PC-3 (cell line): ENCODE measurements around the gene PHF21B. TPM values are rescaled to one million over a fixed set of nuclear protein-coding genes. Genes with fewer than 3 reads are reported as not detected.

Source experiments
- ATAC-seq: fragments of 200-7000 bp; cut with Tn5 transposase; 2 replicates; pipeline ENCODE4 v1.9.1; 2020; ENCODE audit warnings: mild to moderate bottlenecking, moderate library complexity
- BruUV-seq: library from RNA; stranded (reverse); fragments of 400-500 nt; replicated peaks from 2 replicates; lab custom pipeline; 2021; lab: Mats Ljungman, UMichigan
- CTCF ChIA-PET: fragments of 300-600 bp; sonication (Branson Sonifier 250); formaldehyde crosslinking; loops from one replicate; lab custom pipeline; 2022; ENCODE audit warnings: antibody characterized with exemption; lab: Charles Lee
- POLR2A ChIA-PET: fragments of 300-600 bp; sonication (Branson Sonifier 250); formaldehyde crosslinking; loops from one replicate; lab custom pipeline; 2022; ENCODE audit warnings: antibody characterized with exemption; ENCODE audit not compliant: unreplicated experiment; lab: Charles Lee
- DNase-seq: peaks from one replicate; pipeline ENCODE4 v3.0.0-alpha.2; 2015
- H2AFZ ChIP-seq: fragments of 300-600 bp; sonication (generic); 2 replicates; pipeline ENCODE4 v1.6.0; 2016; ENCODE audit warnings: antibody characterized with exemption, low read length
- H3F3A ChIP-seq: fragments of 300-600 bp; sonication (generic); one replicate; pipeline ENCODE4 v1.6.0; 2017; ENCODE audit warnings: antibody characterized with exemption, low read length, control low read depth, mild to moderate bottlenecking; ENCODE audit not compliant: unreplicated experiment
- H3K27ac ChIP-seq: fragments of 300-600 bp; sonication (generic); 2 replicates; pipeline ENCODE4 v1.5.1; 2016; ENCODE audit warnings: mild to moderate bottlenecking, low read length
- H3K27me3 ChIP-seq: fragments of 300-600 bp; sonication (generic); 2 replicates; pipeline ENCODE4 v1.6.1; 2016; ENCODE audit warnings: low read length, mixed read lengths
- H3K36me3 ChIP-seq: fragments of 300-600 bp; sonication (generic); 2 replicates; pipeline ENCODE4 v1.6.1; 2016; ENCODE audit warnings: low read depth, mixed run types, low read length, mixed read lengths
- H3K4me1 ChIP-seq: fragments of 300-600 bp; sonication (generic); 2 replicates; pipeline ENCODE4 v1.5.1; 2016; ENCODE audit warnings: low read length; ENCODE audit not compliant: insufficient read depth
- H3K4me2 ChIP-seq: fragments of 300-600 bp; sonication (generic); 2 replicates; pipeline ENCODE4 v1.6.0; 2016; ENCODE audit warnings: low read length
- H3K4me3 ChIP-seq: fragments of 300-600 bp; sonication (generic); 2 replicates; pipeline ENCODE4 v1.5.1; 2016; ENCODE audit warnings: mild to moderate bottlenecking, low read length, mixed read lengths
- H3K79me2 ChIP-seq: fragments of 300-600 bp; sonication (generic); 2 replicates; pipeline ENCODE4 v1.6.1; 2017; ENCODE audit warnings: low read length, mixed read lengths
- H3K9ac ChIP-seq: fragments of 300-600 bp; sonication (generic); 2 replicates; pipeline ENCODE4 v1.6.0; 2016; ENCODE audit warnings: mild to moderate bottlenecking, low read length
- H3K9me2 ChIP-seq: fragments of 300-600 bp; sonication (generic); replicated peaks from 2 replicates; pipeline ENCODE4 v1.6.1; 2016; ENCODE audit warnings: mixed run types, low read length, mixed read lengths
- H3K9me3 ChIP-seq: fragments of 300-600 bp; sonication (generic); 2 replicates; pipeline ENCODE4 v1.6.1; 2016; ENCODE audit warnings: low read length, mixed read lengths
- H4K20me1 ChIP-seq: fragments of 300-600 bp; sonication (generic); 2 replicates; pipeline ENCODE4 v1.6.1; 2016; ENCODE audit warnings: low read length, mixed read lengths
- EZH2 ChIP-seq: fragments of 300-600 bp; sonication (generic); IDR thresholded peaks from one replicate; pipeline ENCODE4 v1.6.1; 2017; ENCODE audit warnings: antibody characterized with exemption, mild to moderate bottlenecking, low read length; ENCODE audit not compliant: unreplicated experiment
- EZH2phosphoT487 ChIP-seq: fragments of 300-600 bp; sonication (generic); IDR thresholded peaks from 2 replicates; pipeline ENCODE4 v1.6.1; 2018; ENCODE audit warnings: mild to moderate bottlenecking, antibody characterized with exemption, low read length, borderline replicate concordance
- intact Hi-C: fragments of 100-400 bp; cut with micrococcal nuclease; formaldehyde crosslinking; loops from 2 replicates; pipeline ENCODE4 v1.9.0; 2023
- total RNA-seq: library from RNA; depleted of rRNA; stranded (reverse); fragments of >200 nt; gene quantifications from 2 replicates; pipeline ENCODE4 v1.2.3, GENCODE V29; 2014
- TF ChIP-seq, protein P1 (sequence below): fragments of 300-600 bp; sonication (generic); conservative IDR thresholded peaks from 2 replicates; pipeline ENCODE4 v1.5.1; 2017; ENCODE audit warnings: antibody characterized with exemption, low read depth, mild to moderate bottlenecking, low read length

Gene PHF21B
- total RNA-seq, 1 experiment from 2014 or later = not detected

DNA sequence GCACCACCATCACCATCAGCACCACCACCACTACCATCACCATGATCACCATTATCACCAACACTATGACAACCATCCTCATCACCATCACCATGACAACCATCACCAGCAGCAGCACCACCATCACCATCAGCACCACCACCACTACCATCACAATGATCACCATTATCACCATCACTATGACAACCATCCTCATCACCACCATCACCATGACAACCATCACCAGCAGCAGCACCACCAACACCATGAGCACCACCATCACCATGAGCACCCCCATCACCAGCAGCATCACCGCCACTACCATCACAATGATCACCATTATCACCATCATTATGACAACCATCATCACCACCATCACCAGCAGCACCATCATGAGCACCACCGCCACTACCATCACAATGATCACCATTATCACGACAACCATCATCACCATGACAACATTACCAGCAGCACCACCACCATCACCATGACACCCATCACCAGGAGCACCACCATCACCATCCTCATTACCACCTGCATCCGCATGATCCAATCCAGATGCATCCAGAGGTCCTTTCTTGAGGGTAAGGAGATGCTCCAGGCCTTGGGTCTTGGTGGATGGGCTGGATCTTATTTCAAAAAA is 23.8 kb downstream of the PHF21B start:
- intact Hi-C loops = no loop called here

DNA sequence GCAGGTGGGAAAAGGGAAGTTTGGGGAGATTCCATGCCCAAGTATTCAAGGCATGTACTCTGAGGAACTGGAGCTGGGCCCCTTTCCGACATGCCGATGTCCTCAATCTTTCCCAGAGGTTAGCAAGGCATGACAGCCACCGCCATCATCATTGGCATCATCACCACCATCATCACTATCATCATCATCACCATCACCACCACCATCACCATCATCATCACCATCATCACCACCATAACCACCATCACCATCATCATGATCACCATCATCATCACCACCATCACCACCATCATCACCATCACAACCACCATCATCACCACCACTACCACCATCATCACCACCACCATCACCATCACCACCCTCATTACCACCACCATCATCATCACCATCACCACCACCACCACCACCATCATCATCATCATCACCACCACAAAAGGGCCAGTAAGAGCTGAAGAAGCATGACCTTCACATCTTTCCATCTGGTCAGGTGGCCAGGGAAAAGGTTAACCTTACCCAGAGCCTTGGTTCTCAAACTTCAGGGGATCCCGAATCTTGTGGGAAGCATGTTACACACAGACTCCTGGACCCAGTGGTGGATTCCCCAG is 25.8 kb downstream of the PHF21B start:
- Histone ChIP-seq H3K9ac (no peak overlapping the region), H3K27ac (no peak overlapping the region), H4K20me1 (no peaks in the 10 kb centered on the region), H3F3A (no peaks in the 10 kb centered on the region), H3K4me3 (no peak overlapping the region), H2AFZ (no peak overlapping the region), H3K9me2 (no peaks in the 10 kb centered on the region), H3K4me1 (no peaks in the 10 kb centered on the region), H3K9me3 (no peaks in the 10 kb centered on the region), H3K27me3 (peaks cover 30% of the 10 kb centered on the region), H3K4me2 (no peak overlapping the region), H3K79me2 (no peaks in the 10 kb centered on the region), H3K36me3 (no peaks in the 10 kb centered on the region)
- no peak for ATAC-seq
- ChIA-PET CTCF (no interaction called here), POLR2A (no interaction called here)
- TF ChIP-seq EZH2 (no peak), EZH2phosphoT487 (no peak)
- TF ChIP-seq, protein P1, sequence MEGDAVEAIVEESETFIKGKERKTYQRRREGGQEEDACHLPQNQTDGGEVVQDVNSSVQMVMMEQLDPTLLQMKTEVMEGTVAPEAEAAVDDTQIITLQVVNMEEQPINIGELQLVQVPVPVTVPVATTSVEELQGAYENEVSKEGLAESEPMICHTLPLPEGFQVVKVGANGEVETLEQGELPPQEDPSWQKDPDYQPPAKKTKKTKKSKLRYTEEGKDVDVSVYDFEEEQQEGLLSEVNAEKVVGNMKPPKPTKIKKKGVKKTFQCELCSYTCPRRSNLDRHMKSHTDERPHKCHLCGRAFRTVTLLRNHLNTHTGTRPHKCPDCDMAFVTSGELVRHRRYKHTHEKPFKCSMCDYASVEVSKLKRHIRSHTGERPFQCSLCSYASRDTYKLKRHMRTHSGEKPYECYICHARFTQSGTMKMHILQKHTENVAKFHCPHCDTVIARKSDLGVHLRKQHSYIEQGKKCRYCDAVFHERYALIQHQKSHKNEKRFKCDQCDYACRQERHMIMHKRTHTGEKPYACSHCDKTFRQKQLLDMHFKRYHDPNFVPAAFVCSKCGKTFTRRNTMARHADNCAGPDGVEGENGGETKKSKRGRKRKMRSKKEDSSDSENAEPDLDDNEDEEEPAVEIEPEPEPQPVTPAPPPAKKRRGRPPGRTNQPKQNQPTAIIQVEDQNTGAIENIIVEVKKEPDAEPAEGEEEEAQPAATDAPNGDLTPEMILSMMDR = no peak
- no peak for DNase-seq
- no TSS peak for BruUV-seq
- intact Hi-C loops = no loop called here

More for the DNA sequence above, 23.8 kb downstream of the PHF21B start:
- Histone ChIP-seq H3K9me3 (no peaks in the 10 kb centered on the region), H3K27me3 (peaks cover 12% of the 10 kb centered on the region), H3K4me1 (no peaks in the 10 kb centered on the region), H3F3A (no peaks in the 10 kb centered on the region), H3K9ac (no peak overlapping the region), H3K4me2 (no peak overlapping the region), H2AFZ (no peak overlapping the region), H3K79me2 (no peaks in the 10 kb centered on the region), H3K4me3 (no peak overlapping the region), H3K36me3 (no peaks in the 10 kb centered on the region), H4K20me1 (no peaks in the 10 kb centered on the region), H3K27ac (no peak overlapping the region), H3K9me2 (no peaks in the 10 kb centered on the region)
- TF ChIP-seq EZH2 (no peak), EZH2phosphoT487 (no peak)
- TF ChIP-seq, protein P1 = no peak
- ATAC-seq (no peak), DNase-seq (no peak)
- BruUV-seq = no TSS peak
- CTCF ChIA-PET = no interaction called here
- POLR2A ChIA-PET = no interaction called here

DNA sequence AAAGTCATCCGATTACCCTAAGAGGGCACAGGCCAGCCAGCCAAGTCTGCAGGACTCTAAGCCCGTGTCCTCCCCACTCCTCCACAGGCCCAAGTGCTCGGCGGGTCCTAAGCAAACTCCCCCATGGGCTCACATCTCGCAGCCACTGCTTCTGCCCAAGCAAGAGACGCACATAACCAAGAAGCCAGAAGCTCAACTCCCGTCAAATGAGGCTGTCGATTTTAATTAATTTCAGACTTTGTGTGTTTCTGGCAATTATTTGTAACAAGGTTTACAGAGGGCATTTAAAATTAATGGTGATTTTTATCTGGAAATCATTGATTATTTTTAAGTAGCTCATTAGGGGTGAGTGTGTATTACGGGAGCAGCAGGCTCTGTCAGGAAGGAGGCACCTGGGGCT is 27.4 kb downstream of the PHF21B start:
- TF ChIP-seq, protein P1 = no peak
- TF ChIP-seq EZH2phosphoT487 (no peak), EZH2 (no peak)

More for the DNA sequence above, 27.4 kb downstream of the PHF21B start:
- H3K79me2 ChIP-seq = no peaks in the 10 kb centered on the region
- H3K27ac ChIP-seq = no peak overlapping the region
- DNase-seq = no peak
- CTCF ChIA-PET = no interaction called here
- no peak overlapping the region for H2AFZ ChIP-seq
- ATAC-seq = no peak
- H3K36me3 ChIP-seq = no peaks in the 10 kb centered on the region
- peaks cover 38% of the 10 kb centered on the region for H3K27me3 ChIP-seq
- H3F3A ChIP-seq = no peaks in the 10 kb centered on the region
- H4K20me1 ChIP-seq = no peaks in the 10 kb centered on the region
- no peak overlapping the region for H3K4me2 ChIP-seq
- POLR2A ChIA-PET = no interaction called here
- no peaks in the 10 kb centered on the region for H3K9me3 ChIP-seq
- no TSS peak for BruUV-seq
- intact Hi-C loops = no loop called here
- no peak overlapping the region for H3K9ac ChIP-seq
- H3K4me3 ChIP-seq = no peak overlapping the region
- H3K9me2 ChIP-seq = no peaks in the 10 kb centered on the region
- no peaks in the 10 kb centered on the region for H3K4me1 ChIP-seq
